Gastrocnemius medialis (tissue), 4 donors: ENCODE results near the gene IL20.

Source experiments
- POLR2A ChIP-seq, 2 donors: fragments of 450-650 bp; IDR thresholded peaks; one replicate each; pipeline ENCODE4 v1.6.1; 2017; ENCODE audit warnings: antibody characterized with exemption in 2 of 2, mild to moderate bottlenecking in 2 of 2, moderate library complexity in 2 of 2
- TF ChIP-seq, protein P1 (sequence below), 5 experiments: fragments of 450-650 bp in 3 of 5; fragments of 200-600 bp in 2 of 5; sonication (generic) in 2 of 5; IDR thresholded peaks in 4 of 5; conservative IDR thresholded peaks in 1 of 5; 1 replicate in 4 of 5; 2 replicates in 1 of 5; pipeline ENCODE4 v1.5.1; 2016 to 2019; ENCODE audit warnings: antibody characterized with exemption in 5 of 5, mild to moderate bottlenecking in 3 of 5, moderate library complexity in 3 of 5

DNA sequence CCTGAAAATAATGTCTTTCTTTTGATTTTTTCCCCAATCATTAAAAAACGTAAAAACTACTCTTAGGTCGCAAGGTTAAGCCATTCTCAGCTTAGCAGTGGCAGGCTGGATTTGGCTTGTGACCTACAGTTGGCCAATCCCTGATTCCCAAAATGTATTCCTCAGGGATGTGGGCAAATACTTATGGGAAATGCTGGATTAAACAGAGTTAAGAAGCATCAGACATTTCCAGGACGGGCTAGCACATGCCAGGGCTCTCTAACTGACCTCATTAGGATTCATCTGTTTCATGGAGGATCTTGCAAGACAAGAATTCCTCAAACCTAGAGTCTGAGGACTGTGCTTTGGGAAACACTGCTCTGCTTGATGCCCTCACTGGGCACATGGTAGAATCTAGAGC is 30.8 kb downstream of the IL20 start:
- TF ChIP-seq, protein P1, sequence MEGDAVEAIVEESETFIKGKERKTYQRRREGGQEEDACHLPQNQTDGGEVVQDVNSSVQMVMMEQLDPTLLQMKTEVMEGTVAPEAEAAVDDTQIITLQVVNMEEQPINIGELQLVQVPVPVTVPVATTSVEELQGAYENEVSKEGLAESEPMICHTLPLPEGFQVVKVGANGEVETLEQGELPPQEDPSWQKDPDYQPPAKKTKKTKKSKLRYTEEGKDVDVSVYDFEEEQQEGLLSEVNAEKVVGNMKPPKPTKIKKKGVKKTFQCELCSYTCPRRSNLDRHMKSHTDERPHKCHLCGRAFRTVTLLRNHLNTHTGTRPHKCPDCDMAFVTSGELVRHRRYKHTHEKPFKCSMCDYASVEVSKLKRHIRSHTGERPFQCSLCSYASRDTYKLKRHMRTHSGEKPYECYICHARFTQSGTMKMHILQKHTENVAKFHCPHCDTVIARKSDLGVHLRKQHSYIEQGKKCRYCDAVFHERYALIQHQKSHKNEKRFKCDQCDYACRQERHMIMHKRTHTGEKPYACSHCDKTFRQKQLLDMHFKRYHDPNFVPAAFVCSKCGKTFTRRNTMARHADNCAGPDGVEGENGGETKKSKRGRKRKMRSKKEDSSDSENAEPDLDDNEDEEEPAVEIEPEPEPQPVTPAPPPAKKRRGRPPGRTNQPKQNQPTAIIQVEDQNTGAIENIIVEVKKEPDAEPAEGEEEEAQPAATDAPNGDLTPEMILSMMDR (IDR thresholded peaks at IDR 0.05 in 4 of 5, conservative IDR thresholded peaks at IDR 0.05 in 1 of 5) = no peak
- TF ChIP-seq POLR2A (IDR thresholded peaks at IDR 0.05) = no peak
